Mucosa of gallbladder (tissue), 1 donor: ENCODE measurements around the gene ZNF467. TPM values are rescaled to one million over a fixed set of nuclear protein-coding genes. Genes with fewer than 3 reads are reported as not detected.

Source experiments
- DNase-seq: peaks from one replicate; pipeline ENCODE4 v3.0.0-alpha.2; 2020; ENCODE audit warnings: low spot score
- total RNA-seq: library from RNA; stranded (reverse); gene quantifications from one replicate; pipeline ENCODE4 v1.2.1, GENCODE V29; 2021
- donor health status: DM: no; HTN: no; CAD: no.

ZNF467 gene
- total RNA-seq, 1 donor from 2014 or later, result 31.1 TPM

DNA sequence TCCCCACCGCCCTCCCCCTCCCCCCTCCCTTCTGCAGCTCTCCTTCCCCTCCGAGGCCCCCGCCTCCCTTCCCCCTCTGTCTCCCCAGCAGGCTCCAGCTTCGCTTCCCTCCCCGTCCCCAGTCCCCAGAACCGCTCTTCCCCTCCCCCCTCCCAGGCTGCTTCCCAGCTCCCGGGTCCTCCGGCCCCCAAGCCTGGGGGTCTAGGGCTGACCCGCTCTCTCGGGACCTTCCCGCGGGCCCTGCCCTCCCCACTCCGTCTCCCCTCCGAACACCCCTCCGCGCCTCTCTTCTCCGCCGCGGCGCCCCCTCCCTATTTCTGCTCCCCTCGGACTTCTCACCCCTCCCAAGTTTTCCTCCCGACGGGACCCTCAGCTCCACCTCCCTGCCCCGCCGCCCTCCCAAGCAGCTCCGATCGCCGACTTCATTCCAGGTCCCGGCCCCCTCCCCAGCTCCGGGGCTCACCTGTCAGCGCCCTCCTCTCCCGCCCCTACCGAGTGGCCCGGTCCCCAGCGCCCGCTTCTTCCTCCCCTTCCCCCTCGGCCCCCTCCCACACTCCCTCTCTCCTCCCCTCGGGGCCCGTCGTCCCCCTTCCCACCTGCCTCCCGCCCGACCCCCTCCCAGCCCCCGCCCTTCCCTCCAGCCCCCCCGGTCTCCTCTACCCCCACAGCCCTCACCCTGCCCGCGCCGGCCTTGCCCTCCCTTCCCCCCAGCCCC is 990 bp downstream of the ZNF467 start:
- DNase-seq, result no peak

DNA sequence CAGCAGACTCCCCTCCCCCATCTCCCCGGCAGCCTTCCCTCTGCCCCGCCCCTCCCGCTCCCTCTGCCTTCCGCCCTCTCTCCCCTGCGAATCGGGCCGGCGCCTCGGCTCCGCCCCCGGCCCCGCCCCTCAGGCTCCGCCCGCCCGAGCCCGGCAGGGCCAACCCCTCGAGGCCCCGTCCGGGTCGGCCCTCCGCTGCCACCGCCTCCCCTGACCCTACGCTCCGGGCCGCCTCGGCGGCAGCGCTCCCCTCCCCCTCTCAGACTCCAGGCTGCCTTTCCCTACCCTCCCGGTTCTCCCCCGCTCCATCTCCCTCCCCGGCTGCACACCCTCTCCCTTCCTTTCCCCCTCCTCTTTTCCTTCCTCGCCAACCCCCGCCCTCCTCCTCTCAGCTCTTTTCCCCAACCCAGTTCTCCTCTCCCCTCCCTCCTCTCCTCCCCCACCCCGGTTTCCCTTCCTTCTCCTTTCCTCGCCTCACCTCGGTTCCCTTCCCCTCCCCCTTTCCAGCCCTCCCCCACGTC is 1.6 kb downstream of the ZNF467 start:
- peak; percentile 92 for DNase-seq

DNA sequence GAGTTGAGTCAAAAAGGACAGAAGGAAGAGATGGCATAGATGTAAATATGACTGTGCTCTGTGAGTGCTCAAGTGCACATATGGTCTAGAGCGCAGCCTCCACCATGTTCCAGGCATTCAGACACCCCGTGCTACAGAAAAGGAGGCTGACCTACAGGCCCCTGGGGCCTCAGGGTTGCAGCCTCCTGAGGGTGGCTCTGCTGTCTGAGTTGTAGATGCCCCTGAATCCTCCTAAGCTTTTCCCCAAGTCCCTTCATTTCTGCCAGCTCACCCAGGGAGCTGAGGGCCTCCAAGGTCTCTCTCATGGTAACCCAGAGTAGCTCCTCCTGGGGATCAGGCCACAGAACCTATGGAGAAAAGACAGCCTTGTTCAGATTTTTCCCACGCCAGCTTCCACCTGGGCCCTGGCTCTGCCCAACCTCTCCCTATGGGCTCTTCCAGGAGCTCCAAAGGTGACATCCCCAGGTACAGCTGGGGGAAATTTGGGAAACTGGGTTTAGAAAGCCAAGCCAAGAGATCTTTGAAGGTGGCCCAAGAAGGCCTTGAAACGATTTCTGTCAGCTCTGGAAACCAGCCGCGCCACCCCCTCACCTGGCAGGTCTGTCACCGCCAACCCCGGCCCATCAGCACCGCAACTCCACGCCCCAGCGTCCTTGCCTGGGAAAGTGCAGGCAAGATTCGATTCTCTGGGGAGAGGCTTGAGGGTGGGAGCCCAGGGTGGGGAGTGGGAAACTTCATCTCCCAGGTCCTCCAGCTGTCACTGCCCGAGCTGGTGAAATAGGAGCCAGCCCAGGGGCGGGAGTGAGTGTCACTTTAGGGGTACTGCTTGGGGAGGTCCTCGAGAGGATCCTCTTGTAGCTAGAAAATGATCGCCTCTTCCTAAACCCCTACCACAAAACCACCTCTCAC is 2.4 kb downstream of the ZNF467 start:
- peak; percentile 16 for DNase-seq

DNA sequence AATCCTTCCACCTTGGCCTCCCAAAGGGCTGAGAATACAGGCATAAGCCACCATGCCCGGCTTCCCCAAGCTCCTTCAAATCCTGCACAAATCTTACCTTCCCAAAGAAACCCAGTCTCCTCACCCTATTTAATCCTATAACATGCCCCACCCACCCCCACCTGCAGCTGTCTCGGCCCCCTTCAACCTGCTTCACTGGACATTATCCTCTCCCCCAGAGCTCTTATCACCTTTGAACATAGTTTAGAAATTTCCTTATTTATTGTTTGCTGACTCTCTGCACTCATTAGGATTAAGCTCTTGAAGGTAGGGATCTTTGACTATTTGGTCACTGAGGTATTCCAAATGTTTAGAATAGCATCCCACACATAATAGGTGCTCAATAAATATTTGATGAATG is 3.5 kb downstream of the ZNF467 start:
- no peak for DNase-seq

DNA sequence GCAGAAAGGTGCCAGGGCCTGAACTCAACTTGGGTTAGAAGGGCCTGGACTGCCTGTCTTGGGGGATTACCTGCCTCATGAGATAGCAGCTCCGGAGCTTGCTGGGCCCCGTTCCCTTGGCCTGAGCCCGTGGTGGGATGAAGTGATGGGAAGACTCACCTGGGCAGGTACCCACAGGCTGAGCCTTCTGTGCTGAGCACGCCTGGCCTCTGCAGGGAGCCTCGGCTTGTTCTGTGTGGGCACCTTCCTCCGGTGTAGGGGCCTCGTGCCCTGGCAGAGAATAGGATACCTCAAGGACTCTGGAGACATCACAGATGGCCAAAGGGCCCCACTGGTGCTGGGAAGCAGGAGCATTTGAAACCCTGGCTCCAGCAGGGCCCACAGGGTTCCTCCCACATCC is 4.5 kb downstream of the ZNF467 start:
- no peak for DNase-seq

DNA sequence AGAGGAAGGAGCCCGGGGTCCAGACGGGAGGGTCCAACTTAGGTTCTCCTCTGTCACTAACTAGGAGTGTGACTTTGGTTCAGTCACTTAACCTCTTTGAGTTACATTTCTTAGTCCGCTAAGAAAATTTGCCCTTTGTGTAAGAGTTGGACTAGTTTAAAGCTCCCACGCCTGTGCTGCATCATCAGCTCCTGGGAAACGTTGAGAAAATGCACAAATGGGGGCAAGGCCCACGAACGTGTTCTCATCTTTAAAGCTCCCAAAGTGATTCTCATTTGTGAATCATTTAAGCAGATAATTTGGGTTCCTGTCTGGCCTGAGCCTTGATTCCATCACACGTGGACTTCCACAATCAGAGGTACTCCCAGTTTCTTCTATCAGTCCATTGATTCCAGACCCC is 6.3 kb downstream of the ZNF467 start:
- no peak for DNase-seq

DNA sequence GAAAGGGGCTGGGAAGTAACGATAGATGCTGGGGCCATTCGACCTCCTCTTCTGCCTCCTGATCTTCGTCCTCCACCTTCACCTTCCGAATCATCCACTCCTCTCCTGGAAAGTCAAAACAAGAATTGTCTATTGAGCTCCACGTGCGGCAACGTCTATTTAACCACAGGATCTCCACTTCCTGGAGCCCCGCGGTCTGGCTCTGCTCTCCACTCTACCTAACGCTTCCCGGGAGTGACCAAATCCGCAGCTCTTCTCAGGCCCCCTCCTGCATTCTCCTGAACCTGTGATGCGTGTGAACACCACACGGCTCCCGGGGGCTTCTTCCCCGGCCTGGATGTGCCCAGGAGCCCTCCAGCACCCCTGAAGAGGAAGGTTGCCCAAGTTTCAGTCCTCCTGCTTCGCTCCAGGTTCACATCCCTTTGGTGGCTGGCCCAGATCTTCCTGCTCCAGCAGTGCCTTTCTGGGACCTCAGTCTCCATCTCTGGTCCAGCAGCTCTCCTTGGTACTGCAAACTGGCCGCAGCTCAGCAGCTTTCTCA is 7.2 kb downstream of the ZNF467 start:
- DNase-seq, result no peak

DNA sequence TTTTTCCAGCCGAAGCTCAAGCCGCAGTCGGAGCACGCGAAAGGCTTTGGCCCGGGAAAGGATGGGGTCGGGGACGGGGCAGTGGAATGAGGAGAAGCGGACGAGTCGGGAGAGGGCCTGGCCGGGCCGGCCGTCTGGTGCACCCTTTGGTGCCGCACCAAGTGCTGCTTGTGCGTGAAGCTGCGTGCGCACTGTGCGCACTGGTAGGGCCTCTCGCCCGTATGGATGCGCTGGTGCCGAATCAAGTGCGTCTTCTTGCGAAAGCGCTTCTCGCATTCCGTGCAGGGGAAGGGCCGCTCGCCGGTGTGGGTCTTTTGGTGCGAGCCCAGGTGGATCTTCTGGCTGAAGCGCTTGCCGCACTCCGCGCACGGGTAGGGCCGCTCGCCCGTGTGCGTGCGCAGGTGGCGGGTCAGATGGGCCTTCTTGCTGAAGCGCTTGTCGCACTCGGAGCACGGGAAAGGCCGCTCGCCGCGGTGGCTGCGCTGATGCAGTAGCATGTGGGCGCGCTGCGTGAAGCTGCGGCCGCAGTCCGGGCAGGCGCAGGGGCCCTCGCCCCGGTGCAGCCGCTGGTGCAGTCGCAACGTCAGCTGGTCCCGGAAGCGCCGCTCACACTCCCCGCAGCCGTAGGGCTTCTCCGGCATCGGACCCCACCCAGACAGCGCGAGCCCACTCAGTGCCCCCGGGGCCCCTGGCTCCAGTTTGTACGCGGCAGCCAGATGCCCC is 7.8 kb downstream of the ZNF467 start:
- DNase-seq, result no peak

DNA sequence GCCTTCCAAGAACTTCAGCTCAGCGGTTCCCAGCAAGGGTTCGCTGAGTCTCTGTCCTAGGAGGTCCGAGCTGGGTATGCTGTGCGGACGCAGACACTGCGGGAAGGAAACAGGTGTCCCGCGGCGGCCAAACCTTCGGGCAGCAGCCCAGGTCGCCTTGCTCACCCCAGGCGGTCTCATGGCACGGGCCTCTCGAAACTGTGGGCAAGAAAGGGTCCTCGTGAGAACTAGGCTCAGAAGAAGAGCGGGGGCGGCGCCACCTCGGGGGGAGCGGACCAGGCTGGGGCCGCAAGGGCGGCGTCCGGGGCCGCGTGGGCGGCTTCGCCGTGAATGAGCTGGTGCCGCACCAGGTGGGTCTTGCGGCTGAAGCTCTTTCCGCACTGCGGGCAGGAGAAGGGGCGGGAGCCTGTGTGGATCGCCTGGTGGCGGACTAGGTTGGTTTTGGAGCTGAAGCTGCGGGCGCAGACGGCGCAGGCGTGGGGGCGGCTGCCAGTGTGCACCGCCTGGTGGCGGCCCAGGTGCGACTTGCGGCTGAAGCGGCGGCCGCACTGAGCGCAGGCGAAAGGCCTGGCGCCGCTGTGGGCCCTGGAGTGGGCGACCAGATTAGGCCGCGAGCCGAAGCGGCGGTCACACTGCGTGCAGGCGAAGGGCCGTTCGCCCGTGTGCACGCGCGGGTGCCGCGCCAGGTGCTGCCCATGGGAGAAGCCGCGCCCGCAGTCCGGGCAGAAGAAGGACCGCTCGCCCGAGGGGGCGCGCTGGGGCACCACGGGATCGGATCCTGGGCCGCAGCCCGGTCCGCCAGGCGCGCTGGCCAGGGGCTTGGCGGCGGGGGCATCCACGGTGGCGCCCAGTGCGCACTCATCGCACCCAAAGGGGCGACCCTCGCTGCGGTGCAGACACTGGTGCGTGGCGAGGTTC is 8.6 kb downstream of the ZNF467 start:
- DNase-seq, result no peak

DNA sequence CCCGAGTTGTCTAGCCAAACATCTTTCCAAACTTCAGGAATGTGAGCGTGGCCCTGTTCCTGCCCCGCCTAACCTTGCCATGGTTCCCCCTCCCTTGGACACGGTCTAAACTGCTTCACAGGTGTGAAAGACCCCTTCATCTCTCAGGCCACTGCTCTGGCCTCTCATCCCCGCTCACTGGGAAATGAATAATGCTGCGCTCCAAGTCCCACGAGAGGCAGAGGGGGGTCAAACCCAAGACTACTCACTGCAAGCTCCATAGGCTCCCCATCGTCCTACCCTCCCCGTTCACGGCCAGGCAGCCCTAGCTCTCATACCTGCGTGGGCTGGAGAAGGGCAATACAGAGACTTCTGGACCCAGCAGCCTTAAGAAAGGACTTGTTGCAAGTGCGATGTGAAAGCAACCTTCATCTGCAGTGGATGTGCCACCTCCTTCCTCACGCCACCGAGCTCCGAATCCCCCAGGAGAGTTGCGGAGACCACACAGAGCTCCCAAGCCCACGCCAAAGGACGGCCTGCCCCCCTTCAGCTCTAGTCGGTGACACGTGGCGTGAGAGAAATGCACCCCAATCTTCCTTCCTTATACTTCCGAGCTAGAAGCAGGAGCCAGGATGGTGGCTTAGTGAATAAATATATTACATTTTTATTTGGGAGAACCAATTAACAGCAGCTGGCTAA is 9.7 kb downstream of the ZNF467 start:
- no peak for DNase-seq

DNA sequence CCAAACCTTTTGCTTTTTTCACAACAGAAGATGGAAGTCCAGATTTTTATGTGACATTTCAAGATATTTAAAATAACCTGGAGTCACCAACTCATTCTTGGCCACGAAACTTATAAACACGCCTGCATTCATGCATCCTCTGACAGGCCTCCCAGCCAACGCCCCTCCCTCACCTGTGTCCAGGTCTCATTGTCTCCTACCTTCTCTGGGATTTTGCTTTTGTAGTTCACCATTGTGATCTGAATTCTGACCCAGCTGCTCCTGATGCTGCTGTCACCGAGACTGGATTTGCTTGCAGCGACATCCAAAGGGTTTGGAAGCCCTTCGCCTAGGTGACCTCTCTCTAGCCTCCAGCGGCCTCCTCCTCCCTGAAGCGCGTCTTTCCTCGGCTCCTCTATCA is 10.8 kb downstream of the ZNF467 start:
- no peak for DNase-seq

DNA sequence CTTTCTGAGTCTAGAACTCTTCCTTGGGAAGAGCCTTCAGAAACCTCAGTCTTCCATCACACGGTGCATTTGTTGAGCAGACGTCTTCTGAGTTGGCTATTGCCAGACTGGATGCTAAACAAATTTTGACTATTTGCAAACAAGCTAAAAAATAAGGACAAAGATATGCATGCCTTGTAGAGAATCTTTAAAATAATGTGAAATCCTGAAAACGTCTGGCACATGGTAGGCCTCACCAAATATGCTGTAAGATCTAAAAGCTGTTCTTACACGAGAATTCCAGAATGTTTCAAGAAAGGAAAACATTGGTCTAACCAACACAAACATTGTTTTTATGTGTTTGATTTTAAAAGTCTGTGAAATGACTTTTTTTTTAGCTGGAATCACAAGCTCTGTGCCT is 11.3 kb downstream of the ZNF467 start:
- DNase-seq, result no peak

DNA sequence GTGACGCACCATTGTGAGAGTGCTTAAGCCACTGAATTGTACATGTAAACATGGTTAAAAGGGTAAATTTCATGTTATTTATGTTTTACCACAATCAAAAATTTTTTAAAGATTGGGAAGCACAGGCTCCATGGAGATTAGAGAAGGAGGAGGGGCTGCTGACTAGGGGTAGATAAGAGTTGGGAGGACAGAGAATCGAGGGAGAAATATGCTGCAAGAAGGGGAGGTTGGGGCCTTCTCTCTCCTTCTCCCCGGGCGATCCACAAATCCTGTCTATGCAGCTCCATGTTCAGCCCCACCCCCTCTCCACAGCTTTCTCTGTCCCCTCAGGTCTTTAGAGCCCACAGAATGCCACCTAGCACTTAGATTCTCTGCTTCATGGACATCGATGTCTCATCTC is 12.1 kb downstream of the ZNF467 start:
- no peak for DNase-seq

DNA sequence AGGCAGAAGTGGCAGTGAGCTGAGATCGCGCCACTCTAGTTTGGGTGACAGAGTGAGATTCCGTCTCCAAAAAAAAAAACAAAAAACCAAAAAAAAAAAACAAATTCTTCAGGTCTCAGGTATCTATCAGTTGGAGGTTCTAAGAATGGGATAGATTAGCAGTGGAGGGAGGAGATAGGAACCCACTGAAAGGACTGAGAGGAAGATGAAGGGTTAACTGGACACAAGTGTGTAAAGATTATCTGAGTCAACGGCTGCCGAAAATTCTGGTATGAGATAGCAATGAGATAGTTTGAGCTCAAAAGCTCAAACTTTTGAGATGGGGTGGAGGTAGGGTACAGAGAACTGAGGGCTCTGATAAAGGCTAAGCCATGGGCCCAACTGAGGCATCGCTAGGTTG is 12.8 kb downstream of the ZNF467 start:
- DNase-seq, result no peak

DNA sequence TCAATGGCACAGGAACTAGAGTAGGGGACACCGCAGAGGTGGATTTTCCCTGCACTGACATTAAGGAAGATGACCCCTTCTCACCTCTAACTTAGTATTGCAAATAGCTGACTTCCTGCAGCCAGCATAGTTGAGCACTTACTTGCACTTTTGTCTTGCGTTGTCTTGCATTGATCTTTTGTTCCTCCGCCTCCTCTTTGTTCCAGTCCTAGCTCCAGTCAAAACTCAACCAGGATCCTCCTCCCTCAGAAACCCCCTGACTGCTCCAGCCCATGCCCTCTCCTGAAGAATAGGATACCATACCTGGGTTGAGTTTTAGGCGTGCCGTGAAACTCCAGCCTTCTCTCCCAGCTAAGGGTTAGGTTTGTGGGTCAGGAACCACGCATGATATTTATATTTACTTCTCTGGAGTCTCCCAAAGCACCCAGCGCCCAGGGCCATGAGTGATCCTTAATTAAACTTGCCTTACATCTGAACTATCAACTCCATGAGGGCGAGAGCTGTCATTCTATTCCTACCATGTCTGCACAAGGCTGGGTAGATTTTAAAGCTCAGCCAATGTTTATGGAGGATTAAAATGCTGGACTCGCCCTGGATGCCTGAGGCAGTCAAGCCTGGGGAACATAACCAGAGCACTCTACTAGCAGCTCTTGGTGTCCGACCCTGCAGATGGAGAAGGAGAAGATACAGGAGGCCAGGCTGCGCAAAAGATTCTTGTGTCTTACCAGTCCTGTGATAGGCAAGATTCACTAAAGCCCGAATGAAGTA is 14.1 kb downstream of the ZNF467 start:
- no peak for DNase-seq

DNA sequence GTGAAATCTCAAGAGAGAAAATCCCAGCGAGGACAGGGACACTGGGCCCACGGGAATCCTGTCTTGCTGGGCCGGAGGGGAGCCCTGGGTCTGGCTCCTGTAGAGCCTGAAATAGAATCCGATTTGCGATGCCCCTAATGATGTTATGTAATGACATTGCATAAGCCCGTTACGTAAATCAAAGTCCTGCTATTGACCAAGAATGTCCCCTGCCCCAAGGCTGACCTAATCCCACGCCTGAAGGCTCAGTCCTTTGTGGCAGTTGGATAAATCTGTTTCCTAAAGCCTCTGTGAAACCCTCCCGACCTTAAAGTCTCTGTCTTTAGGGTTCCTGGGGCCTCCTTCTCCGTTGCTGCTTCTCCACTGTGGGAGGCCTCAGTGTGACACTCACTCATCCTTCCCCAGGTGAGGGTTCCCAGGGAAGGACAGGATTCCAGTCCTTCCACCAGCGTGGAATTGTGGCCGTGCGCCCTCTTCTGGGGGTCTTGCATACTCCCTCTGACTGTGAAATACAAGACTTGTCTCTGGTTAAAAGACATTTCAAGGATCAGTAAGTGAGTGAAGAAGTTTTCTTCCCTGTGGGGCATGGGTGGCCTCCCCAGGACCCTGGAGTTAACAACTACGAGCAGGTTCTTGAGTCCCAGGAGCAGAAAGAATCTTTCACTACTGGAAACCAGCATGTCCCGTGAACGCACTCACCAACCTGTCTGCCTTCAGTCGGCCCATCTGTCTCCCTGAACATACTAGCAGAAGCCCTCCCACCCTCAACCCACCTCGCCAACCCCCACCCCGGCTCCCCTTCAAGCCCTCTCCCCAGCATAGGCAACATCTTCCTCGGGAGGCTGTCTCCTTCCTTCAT is 19.8 kb downstream of the ZNF467 start:
- no peak for DNase-seq

DNA sequence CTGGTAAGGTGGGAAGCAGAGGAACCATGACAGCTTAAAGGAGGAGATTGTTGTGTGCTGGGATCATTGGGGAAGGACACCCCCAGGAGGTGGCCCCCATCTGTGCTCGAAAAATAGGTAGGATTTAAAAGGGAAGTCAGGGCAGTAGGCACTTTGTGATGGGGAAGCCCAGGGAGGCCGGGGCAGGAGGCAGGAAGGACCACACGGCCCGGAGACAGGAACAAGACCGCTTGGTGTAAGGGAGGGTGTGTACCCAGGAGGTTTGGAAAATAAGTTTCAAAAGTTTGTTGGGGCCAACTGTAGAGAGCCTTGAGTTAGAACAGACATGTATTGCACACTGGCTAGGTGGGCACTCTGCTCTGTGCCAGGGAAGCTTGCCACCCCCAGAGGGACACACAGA is 20.7 kb downstream of the ZNF467 start:
- DNase-seq, result no peak

DNA sequence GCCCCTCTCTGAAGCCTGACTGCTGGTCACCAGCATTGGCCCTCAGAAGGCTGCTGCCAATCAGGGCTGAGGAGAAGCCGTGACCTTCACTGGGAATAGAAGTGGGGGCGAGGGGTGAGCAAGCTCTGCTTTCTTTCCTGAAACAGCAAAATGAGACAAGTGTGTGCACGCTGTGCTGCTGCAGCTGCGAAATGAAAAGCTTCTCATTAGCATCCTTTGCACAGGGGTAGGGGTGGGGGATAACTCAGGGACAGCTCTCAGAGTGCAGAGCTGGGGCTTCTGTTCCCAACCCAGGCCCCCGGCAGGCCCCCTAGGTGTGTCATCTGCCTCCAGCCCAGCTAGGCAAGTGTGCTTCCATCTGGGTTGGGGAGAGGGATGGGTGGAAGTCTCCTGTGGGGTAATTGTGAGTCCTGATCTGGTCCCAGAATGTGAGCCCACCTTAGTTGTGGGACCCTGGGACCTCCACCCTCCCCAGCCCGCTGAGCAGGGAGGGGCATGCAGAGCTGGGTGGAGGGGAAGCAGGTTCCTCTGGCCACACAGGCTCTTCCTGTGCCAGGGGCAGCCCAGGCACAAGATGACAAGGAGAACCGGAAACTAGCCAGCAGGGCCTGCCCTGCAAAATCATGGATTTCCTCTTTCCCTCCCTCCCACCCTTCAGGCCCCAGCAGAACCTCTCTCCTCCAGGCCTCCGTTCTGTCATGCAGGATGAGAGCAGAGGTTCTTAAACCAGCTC is 22.2 kb downstream of the ZNF467 start:
- DNase-seq, result no peak
